Measurements from ENCODE around the gene ARHGEF17.

DNA sequence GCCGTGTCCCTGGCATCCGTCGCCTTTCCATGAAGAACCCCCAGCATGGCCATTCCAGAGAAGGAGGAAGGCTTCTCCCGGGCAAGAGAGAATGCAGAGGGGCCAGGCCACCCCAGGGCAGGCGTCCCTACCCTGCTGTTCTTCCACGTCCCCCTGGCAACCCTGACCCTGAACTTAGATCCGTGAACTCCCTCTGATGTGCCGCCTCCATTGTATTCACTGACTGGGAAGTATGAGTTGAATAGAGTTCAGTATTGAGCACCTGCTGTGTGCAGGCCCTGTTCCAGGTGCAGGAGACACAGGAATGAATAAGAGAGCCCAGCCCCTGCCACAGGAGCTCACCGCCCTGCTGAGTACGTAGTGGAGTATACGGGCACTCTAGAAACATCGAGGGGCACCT, 39.0 kb downstream of the ARHGEF17 start:
- TF ChIP-seq CTCF (IDR thresholded peaks at IDR 0.05; ENCODE audit: control extremely low read depth in 1 of 3, insufficient read depth in 1 of 3, low read depth in 1 of 3, low read length in 3 of 3) (no peak), ZNF274 (IDR thresholded peaks at IDR 0.05; ENCODE audit: borderline replicate concordance, extremely low read depth, low read length) (no peak), POLR2AphosphoS5 (IDR thresholded peaks at IDR 0.05; ENCODE audit: low read depth, low read length) (no peak), TEAD4 (IDR thresholded peaks at IDR 0.05; ENCODE audit: low read depth, low read length) (no peak), TBP (IDR thresholded peaks at IDR 0.05; ENCODE audit: low read depth, low read length) (no peak), POLR2A (IDR thresholded peaks at IDR 0.05; ENCODE audit: control extremely low read depth in 1 of 2, low read depth in 2 of 2, low read length in 2 of 2) (no peak), EZH2 (IDR thresholded peaks at IDR 0.05; ENCODE audit: low read depth, low read length, severe bottlenecking) (no peak), JUN (IDR thresholded peaks at IDR 0.05; ENCODE audit: low read depth, low read length) (no peak), CREB1 (IDR thresholded peaks at IDR 0.05) (no peak), CBX8 (IDR thresholded peaks at IDR 0.05; ENCODE audit: borderline replicate concordance, low read depth, low read length) (no peak), HDAC6 (IDR thresholded peaks at IDR 0.05; ENCODE audit: low read depth, low read length) (no peak)

Data from H1 (cell line).